ENCODE results near the gene LASP1NB.
"Not testable (repeated sequence)": the region's sequence is repeated elsewhere in the genome, so short reads cannot be mapped to it uniquely, and the experiment has no call there.

The LASP1NB gene

GRCh38 chr17:38916771-38917170 lies 8.6 kb upstream of the LASP1NB start:
- no peak for DNase-seq (ENCODE audit: extremely low read depth in 1 of 2, low read depth in 1 of 2)

GRCh38 chr17:38917259-38917658 lies 8.2 kb upstream of the LASP1NB start:
- no peak for DNase-seq (ENCODE audit: extremely low read depth in 1 of 2, low read depth in 1 of 2)

DNA sequence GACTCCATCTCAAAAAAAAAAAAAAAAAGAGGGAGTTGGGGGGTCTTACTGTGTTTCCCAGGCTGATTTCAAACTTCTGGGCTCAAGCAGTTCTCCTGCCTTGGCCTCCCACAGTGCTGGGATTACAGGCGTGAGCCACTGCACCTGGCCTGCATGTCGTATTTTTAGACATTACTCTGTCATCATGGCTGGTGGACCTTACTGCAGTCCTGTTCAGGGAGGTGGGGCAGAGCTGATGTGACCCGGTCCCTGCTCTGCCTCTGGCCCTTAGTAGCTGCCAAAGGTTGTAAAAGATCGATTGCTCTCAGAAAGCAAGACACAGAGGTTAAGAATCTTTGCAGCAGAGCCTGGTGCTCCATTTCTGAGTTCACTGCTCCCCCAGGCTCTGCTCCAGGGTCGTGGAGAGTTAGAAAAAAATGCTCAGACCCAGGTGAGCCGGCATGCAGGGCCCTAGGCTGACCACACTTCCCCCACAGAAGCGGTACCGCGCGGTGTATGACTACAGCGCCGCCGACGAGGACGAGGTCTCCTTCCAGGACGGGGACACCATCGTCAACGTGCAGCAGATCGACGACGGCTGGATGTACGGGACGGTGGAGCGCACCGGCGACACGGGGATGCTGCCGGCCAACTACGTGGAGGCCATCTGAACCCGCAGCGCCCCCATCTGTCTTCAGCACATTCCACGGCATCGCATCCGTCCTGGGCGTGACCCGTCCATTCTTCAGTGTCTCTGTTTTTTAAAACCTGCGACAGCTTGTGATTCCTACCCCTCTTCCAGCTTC lies 7.1 kb upstream of the LASP1NB start:
- DNase-seq (ENCODE audit: extremely low read depth in 1 of 2, low read depth in 1 of 2): no peak

GRCh38 chr17:38918916-38919315 lies 6.5 kb upstream of the LASP1NB start:
- DNase-seq (ENCODE audit: extremely low read depth in 1 of 2, low read depth in 1 of 2): no peak

- DNase-seq (ENCODE audit: extremely low read depth in 1 of 2, low read depth in 1 of 2): no peak
Observed at GRCh38 chr17:38919316-38920078, 5.9 kb upstream of the LASP1NB start.

- no peak for DNase-seq (ENCODE audit: extremely low read depth in 1 of 2, low read depth in 1 of 2)
Observed at GRCh38 chr17:38920374-38921291, 4.8 kb upstream of the LASP1NB start.

DNA sequence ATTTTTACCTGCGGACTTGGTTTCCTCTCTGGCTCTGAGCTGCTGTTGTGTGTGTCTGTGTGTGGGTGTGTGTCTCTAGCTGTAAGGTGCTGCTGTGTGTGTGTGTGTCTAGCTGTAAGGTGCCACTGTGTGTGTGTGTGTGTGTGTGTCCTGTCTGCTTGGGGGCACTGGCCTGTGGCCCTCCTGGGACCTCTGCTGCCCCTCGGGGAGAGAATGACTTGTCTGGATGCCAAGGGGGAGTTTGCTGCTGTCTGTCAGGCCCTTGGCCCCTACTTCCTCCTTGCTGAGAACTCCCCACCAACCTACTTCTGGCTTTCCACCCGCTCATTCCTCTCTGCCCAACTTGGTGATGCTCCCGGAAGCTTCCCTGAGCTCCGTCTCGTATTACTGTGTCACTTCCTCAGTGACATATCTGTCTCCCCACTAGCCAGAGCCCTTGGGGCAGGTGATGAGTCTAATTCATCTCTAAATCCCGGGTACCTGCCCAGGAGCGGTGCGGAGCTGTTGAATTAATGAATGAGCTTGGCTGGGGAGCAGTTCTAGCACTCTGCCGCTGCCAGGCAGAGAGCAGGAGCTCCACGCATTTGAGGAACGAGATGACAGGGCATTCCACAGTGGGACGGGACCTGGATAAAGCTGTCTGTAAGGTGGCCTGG lies 3.5 kb upstream of the LASP1NB start:
- no peak for DNase-seq (ENCODE audit: extremely low read depth in 1 of 2, low read depth in 1 of 2)

DNA sequence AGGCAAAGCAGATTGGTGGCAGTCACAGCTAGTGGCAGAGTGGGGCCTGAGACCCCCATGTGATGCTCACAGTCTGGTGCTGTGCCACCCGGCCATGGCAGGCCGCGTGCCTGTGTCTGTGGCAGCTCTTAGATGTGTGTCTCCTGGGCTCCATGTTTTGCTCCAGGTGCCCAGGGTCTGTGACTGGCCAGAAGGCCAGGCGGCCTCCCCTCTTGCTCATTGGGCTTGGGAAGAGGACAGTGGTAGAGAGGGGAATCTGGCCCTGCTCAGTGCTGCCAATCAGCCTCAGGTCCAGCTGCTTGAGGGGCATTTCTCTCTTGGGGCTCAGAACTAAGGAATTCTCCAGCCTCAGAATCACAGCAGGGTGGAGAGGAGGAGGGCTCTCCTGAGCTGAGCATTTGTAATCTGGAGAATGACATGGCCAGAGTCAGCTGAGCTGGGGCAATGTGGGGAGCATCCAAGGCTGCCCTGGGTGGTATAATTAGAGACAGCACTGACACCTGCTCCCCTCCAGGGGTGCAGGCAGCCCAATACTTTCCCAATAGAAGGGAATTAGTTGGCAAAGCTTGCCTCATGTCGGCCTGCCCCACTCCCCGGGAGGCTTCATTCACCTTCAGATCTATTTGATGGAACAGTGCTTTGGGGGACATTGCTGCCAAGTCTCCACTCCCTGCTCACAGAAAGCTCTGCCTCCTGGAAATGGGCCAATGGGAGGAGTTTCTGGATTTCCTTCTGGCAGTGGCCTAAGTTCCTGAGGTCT lies 2.7 kb upstream of the LASP1NB start:
- no peak for DNase-seq (ENCODE audit: extremely low read depth in 1 of 2, low read depth in 1 of 2)

DNA sequence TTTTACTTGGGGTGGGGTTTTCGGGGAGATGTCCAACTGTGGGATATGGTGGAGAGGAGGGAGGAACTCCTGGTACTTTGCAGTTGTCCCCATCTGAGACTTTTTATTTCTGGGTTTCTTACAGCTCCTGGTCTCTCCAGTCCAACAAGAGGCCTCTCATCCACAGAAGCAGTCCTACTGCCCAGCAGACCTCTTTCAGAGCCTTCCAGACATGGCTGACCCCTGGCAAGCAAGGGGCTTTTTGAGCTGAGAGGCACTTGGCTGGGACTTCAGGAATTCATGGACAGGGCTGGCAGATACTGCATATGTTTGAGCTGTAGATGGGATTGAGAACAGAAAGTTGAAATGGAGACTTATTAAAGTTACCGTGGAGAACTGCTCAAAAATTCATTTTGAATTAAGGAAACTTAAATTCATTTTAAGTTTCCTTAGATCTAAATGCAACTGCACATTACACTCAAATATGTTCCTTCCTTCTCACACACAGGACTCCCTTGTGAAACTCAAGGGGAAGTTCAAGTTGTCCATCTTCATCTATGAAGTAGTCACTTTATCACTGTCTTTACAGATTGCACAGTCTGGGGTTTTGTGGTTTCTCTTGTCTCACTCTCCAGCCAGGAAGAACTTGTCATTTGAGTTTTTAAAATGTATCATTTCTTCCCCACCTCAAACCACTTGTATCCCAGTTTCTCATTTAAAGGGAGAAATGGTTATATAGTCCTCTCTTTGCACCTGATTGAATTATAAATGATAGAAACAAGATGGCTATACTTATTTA lies 1.1 kb downstream of the LASP1NB start:
- DNase-seq (ENCODE audit: extremely low read depth in 1 of 2, low read depth in 1 of 2): no peak

GRCh38 chr17:38930782-38931181 lies 5.4 kb downstream of the LASP1NB start:
- not testable (repeated sequence) for DNase-seq (ENCODE audit: extremely low read depth in 1 of 2, low read depth in 1 of 2)

DNA sequence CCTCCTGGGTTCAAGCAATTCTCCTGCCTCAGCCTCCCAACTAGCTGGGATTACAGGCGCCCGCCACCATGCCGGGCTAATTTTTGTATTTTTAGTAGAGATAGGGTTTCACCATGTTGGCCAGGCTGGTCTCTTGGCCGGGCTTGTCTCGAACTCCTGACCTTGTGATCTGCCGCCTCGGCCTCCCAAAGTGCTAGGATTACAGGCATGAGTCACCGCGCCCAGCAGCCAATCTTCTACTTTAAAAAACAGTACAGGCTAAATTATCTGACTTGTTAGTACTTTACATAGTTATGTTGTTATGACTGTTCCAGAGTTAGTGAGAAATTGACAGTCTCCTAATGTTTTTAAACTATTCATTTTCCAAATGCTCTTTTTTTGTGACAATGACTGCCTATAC lies 8.5 kb downstream of the LASP1NB start:
- not testable (repeated sequence) for DNase-seq (ENCODE audit: extremely low read depth in 1 of 2, low read depth in 1 of 2)

- no peak for DNase-seq (ENCODE audit: extremely low read depth in 1 of 2, low read depth in 1 of 2)
Observed at GRCh38 chr17:38939987-38940386, 14.6 kb downstream of the LASP1NB start.

- DNase-seq (ENCODE audit: extremely low read depth in 1 of 2, low read depth in 1 of 2): no peak
Observed at GRCh38 chr17:38940404-38940803, 15.0 kb downstream of the LASP1NB start.

- DNase-seq (ENCODE audit: extremely low read depth in 1 of 2, low read depth in 1 of 2): no peak
Observed at GRCh38 chr17:38942696-38943334, 17.4 kb downstream of the LASP1NB start.

DNA sequence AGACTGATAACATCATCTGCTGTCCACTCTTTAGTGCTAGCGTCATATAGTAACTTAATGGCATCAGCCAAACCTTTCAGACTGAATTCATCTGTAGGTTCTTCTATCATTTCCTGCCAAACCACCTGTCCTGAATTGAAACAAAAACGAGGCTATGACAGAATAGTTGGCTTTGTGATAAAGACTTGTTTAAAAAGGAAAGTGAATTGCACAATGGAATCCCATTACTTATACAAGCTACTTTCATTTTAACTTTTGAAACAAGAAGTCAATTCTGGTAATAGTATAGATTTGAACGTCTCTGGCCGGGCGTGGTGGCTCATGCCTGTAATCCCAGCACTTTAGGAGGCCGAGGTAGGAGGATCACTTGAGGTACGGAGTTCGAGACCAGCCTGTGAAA lies 18.2 kb downstream of the LASP1NB start:
- DNase-seq (ENCODE audit: extremely low read depth in 1 of 2, low read depth in 1 of 2): peak in 1 of 2 donors; percentile 23

DNA sequence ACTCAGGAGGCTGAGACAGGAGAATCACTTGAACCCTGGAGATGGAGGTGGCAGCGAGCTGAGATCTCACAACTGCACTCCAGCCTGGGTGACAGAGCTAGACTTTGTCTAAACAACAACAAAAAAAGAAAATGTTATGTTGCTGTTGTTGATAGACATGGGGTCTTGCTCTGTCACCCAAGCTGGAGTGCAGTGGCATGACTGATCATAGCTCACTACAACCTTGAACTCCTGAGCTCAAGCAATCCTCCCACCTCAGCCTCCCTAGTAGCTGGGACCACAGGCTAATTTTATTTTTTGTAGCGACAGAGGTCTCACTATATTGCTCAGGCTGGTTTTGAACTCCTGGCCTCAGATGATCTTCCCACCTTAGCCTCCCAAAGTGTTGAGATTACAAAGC lies 21.8 kb downstream of the LASP1NB start:
- DNase-seq (ENCODE audit: extremely low read depth in 1 of 2, low read depth in 1 of 2): no peak

DNA sequence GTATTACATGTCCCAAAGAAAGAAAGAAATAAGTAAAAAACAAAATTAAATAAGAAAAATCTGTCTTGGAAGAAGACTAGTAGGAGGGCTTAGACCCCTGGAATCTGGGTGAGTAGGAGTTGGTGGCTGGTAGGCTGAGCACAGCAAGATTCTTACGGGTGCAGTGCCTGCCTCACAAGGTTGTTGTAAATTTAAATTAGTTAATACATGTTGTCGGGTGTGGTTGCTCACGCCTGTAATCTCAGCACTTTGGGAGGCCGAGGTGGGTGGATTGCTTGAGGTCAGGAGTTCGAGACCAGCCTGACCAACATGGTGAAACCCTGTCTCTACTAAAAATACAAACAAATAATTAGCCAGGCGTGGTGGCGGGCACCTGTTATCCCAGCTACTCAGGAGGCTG lies 28.4 kb downstream of the LASP1NB start:
- DNase-seq (ENCODE audit: extremely low read depth in 1 of 2, low read depth in 1 of 2): not testable (repeated sequence)

DNA sequence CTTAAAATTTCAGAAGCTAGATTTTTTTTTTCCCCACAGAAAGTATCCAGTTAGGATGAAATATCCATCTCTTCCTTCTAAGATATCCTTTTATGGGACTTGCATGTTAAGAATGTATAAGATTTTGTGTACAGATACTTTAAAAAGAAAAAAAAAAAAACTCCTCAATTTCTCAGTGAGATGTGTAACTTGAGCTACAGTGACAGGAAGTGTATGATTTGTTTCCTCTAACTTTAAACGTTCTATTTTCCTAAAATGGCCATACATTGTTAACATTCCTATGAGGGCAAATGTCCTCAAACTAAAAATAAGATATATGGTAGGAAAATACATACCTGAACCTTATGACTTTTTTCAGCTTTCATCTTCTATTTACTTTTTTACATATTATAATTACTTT lies 32.9 kb downstream of the LASP1NB start:
- no peak for DNase-seq (ENCODE audit: extremely low read depth in 1 of 2, low read depth in 1 of 2)

- no peak for DNase-seq (ENCODE audit: extremely low read depth in 1 of 2, low read depth in 1 of 2)
Observed at GRCh38 chr17:38958756-38959155, 33.3 kb downstream of the LASP1NB start.

Measured in stimulated activated CD8-positive, alpha-beta memory T cell treated with anti-CD3 and anti-CD28 coated beads, Interleukin-7, amount 100 ng/mL, for 48 hours (primary cell).